ENCODE data around the gene VBP1.
"Not testable (repeated sequence)": the region's sequence is repeated elsewhere in the genome, so short reads cannot be mapped to it uniquely, and the experiment has no call there.

The VBP1 gene

GRCh38 chrX:155266439-155266838, 50.2 kb downstream of the VBP1 start:
- H3K4me1 Mint-ChIP-seq: peaks cover 4% of the 10 kb centered on the region
- H3K9me3 Mint-ChIP-seq: peaks cover 50% of the 10 kb centered on the region
- H3K27me3 Mint-ChIP-seq (ENCODE audit: low read depth, poor library complexity): peaks cover 4% of the 10 kb centered on the region
- no peak overlapping the region for H3K4me3 Mint-ChIP-seq
- H3K36me3 Mint-ChIP-seq (ENCODE audit: low read depth): no peaks in the 10 kb centered on the region
- TF ChIP-seq CTCF (IDR thresholded peaks at IDR 0.05): no peak
- no peak overlapping the region for H3K27ac Mint-ChIP-seq
- no peak for DNase-seq

- H3K27me3 Mint-ChIP-seq (ENCODE audit: low read depth, poor library complexity); H3K4me3 Mint-ChIP-seq; DNase-seq; H3K4me1 Mint-ChIP-seq; H3K36me3 Mint-ChIP-seq (ENCODE audit: low read depth); H3K27ac Mint-ChIP-seq: not testable (repeated sequence)
- peaks cover 58% of the 10 kb centered on the region for H3K9me3 Mint-ChIP-seq
Measured at GRCh38 chrX:155267995-155268394, 51.7 kb downstream of the VBP1 start.

GRCh38 chrX:155270969-155271368, 54.7 kb downstream of the VBP1 start:
- Mint-ChIP-seq H3K9me3 (peaks cover 53% of the 10 kb centered on the region), H3K36me3 (ENCODE audit: low read depth) (no peaks in the 10 kb centered on the region), H3K27me3 (ENCODE audit: low read depth, poor library complexity) (no peaks in the 10 kb centered on the region), H3K4me3 (no peak overlapping the region), H3K4me1 (no peaks in the 10 kb centered on the region), H3K27ac (no peak overlapping the region)
- TF ChIP-seq CTCF (IDR thresholded peaks at IDR 0.05): no peak
- DNase-seq: no peak

GRCh38 chrX:155279873-155280272, 63.6 kb downstream of the VBP1 start:
- no peak for TF ChIP-seq CTCF (IDR thresholded peaks at IDR 0.05)
- no peaks in the 10 kb centered on the region for H3K4me1 Mint-ChIP-seq
- H3K27me3 Mint-ChIP-seq (ENCODE audit: low read depth, poor library complexity): peaks cover 4% of the 10 kb centered on the region
- peaks cover 32% of the 10 kb centered on the region for H3K9me3 Mint-ChIP-seq
- H3K27ac Mint-ChIP-seq: no peak overlapping the region
- DNase-seq: no peak
- H3K4me3 Mint-ChIP-seq: no peak overlapping the region
- peaks cover 9% of the 10 kb centered on the region for H3K36me3 Mint-ChIP-seq (ENCODE audit: low read depth)
